GM19328 (cell line): ENCODE results near the gene CRK.
"Not testable (repeated sequence)": the region's sequence is repeated elsewhere in the genome, so short reads cannot be mapped to it uniquely, and the experiment has no call there.

Experiments used
- ATAC-seq: cut with Tn5 transposase; IDR thresholded peaks from one replicate; pipeline ENCODE4 v1.9.1; 2021; ENCODE audit warnings: mild to moderate bottlenecking, moderate library complexity; ENCODE audit not compliant: unreplicated experiment

CRK gene

GRCh38 chr17:1390432-1391367 is 65.3 kb downstream of the CRK start:
- no peak for ATAC-seq

DNA sequence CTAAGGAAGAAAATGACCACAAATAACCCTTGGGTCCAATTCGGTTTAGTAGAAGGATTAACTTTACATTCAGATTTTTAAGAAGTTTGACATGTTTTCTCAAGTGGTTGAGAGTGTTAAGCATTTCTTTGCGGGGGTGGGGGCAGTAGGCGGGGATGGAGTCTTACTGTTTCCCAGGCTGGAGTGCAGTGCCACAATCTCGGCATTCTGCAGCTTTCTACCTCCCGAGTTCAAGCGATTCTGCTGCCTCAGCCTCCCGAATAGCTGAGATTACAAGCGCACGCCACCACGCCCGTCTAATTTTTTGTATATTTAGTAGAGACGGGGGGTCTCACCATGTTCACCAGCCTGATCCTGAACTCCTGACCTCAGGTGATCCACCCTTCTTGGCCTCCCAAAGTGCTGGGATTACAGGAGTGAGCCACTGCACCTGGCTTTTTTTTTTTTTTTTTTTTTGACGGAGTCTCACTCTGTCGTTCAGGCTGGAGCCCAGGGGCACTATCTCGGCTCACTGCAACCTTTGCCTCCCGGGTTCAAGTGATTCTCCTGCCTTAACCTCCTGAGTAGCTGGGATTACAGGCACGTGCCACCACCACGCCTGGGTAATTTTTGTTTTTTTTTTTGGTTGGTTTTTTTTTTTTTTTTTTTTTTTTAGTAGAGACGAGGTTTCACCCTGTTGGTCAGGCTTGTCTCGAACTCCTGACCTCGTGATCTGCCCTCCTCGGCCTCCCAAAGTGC is 68.4 kb downstream of the CRK start:
- not testable (repeated sequence) for ATAC-seq

DNA sequence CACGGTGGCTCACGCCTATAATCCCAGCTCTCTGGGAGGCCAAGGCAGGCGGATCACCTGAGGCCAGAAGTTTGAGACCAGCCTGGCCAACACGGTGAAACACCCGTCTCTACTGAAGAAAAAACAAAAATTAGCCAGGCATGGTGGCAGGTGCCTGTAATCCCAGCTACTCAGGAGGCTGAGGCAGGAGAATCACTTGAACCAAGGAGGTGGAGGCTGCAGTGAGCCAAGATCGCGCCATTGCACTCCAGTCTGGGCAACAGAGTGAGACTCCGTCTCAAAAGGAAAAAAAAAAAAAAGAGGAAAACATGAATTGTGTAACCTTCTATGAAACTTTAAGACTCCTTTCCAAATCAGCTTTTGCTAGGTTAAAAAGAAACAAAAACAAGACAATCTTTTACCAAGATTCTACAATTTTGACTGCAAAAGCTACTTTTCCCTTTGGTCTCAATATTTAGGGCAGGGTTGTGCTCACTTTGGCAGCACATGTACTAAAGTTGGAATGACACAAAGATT is 69.3 kb downstream of the CRK start:
- ATAC-seq: not testable (repeated sequence)

- no peak for ATAC-seq
Measured at GRCh38 chr17:1386265-1386664, 69.8 kb downstream of the CRK start.

DNA sequence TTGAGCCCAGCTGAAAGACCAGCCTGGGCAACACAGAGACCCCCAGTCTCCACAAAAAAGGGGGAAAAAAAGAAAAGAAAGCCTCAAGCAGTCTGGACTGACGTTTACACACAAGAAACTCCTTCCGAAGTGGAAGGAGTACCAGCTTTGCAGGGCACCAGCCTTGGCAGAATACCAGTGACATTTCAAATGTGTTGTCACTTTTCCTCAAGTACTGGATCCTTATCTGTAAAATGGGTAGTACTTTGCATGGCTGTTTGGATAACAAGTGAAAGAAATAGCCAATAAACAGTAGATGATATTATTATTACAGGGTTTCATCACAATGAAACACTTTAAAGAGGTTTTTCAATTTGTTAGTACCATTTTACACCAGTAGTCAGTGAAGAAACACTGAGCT is 70.2 kb downstream of the CRK start:
- ATAC-seq: no peak

GRCh38 chr17:1384905-1385435 is 71.1 kb downstream of the CRK start:
- ATAC-seq: no peak

- ATAC-seq: no peak
Measured at GRCh38 chr17:1379930-1380313, 76.1 kb downstream of the CRK start.

DNA sequence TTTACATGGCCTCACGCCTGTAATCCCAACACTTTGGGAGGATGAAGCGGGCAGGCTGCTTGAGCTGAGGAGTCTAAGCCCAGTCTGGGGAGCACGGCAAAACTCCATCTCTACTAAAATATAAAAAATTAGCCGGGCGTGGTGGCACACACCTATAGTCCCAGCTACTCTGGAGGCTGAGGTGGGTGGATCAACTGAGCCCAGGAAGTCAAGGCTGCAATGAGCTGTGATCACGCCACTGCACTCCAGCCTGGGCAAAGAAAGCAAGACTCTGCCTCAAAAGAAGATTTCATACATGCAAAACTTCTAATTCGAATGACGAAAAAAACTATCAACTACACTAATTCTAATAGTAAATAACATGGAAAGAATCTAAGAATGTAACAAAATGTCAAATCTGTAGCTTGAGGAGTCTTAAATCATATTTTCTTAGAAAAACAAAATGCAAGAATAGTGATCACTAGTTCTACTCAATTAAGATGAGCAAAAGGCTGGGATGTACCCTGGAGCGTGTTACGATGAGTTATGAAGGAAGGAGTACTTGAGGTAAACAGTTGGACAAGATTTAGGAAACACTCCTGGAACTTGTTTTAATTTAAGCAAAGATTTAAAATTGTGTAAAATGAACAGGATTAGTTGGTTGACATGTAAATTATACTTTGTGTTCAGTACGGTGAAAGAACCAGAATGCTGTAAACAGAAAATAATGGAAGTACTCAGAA is 76.7 kb downstream of the CRK start:
- no peak for ATAC-seq

GRCh38 chr17:1378476-1378860 is 77.6 kb downstream of the CRK start:
- not testable (repeated sequence) for ATAC-seq

- no peak for ATAC-seq
Measured at GRCh38 chr17:1377334-1377733, 78.7 kb downstream of the CRK start.

DNA sequence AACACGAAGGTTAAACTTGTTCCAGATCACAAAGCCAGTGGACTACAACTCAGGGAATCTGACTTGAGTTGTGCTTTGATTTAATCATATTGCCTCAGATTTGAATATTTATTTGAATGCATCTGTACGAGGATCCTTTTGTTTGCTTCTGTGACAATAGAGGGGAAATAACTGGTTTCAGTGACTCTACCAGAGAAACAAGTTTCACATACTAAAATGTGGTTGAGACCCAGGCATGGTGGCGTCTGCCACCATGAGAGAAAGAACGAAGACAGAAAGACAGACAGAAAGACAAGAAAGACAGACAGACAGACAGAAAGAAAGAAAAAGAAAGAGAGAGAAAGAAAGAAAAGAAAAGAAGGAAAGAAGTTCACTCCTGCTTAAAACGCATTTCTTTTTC is 80.0 kb downstream of the CRK start:
- no peak for ATAC-seq

GRCh38 chr17:1375615-1376014 is 80.4 kb downstream of the CRK start:
- ATAC-seq: no peak

DNA sequence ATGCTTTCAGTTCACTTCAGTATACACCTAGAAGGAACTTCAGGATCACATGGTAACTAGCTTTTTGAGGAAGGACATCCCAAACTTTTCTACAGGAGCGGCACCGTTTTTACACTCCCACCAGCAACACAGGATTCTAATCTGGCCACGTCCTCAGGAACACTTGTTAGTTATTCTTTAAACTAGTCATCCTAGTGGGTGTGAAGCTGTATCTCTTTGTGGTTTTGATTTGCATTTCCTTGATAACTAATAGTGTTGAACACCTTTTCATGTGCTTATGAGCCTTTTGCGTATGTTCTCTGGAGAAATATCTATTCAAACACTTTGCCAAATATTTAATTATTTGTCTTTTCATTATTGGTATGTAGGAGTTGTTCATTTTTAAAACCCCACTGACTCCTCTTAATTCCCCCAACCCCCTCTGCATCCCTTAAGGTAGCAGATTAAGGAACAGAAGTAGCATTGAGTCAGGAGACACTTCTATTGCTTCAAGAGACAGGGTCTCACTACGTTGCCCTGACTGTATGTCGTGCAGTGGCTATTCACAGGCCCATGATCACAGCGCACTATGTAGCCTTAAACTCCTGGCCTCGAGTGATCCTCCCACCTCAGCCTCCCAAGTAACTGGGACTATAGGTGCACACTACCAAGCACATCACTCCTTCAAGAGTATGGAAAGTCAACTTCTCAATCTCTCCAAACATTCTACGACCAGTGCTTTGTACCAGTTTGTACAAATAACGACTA is 81.4 kb downstream of the CRK start:
- ATAC-seq: no peak

- ATAC-seq: no peak
Measured at GRCh38 chr17:1373707-1374237, 82.3 kb downstream of the CRK start.

DNA sequence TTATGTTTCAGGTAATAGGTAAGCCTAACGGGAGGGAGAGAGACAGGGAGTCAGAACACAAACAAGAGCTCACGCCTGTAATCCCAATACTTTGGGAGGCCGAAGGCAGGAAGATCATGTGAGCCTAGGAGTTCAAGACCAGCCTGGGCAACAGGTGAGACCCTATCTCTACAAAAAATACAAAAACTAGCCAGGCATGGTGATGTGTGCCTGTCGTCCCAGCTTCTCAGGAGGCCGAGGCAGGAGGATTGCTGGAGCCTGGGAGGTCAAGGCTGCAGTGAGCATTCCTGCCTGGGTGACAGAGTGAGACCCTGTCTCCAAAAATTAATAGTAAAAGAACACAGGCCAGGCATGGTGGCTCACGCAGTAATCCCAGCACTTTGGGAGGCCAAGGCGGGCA is 83.4 kb downstream of the CRK start:
- ATAC-seq: no peak

DNA sequence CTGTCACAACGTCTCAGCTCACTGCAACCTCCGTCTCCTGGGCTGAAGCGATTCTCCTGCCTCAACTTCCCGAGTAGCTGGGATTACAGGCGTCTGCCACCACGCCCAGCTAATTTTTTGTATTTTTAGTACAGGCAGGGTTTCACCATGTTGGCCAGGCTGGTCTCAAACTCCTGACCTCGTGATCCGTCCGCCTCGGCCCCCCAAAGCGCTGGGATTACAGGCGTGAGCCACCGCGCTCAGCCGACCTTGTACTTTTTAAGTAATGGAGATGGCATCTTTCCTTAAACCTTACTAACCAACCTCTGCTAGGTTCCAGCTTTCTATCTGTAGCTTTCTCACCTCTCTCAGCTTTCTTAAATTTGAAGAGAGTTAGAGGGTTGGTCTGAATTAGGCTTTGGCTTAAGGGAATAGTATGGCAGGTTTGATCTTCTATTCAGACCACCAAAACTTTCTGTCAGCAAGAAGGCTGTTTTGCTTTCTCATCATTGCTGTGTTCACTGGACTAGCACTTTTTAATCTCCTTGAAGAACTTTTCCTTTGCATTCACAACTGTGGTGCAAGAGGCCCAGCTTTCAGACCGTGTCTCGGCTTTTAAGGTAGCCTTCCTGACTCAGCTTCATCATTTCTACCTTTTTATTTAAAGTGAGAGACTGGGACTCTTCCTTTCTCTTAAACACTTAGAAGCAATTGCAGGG is 84.0 kb downstream of the CRK start:
- no peak for ATAC-seq
